K562 (cell line): ENCODE results near the gene DGCR8. TPM values are rescaled to one million over a fixed set of nuclear protein-coding genes. Genes with fewer than 3 reads are reported as not detected.

Source experiments
- DNMT1 ChIP-seq: fragments of 450-650 bp; IDR thresholded peaks from 2 replicates; pipeline ENCODE4 v1.6.1; 2016; ENCODE audit warnings: antibody characterized with exemption, mild to moderate bottlenecking
- ERF ChIP-seq: fragments of 450-650 bp; formaldehyde crosslinking; IDR thresholded peaks from 2 replicates; pipeline ENCODE4 v1.4.0; 2020; ENCODE audit warnings: mild to moderate bottlenecking, mixed read lengths
- EWSR1 ChIP-seq: fragments of 450-650 bp; IDR thresholded peaks from 2 replicates; pipeline ENCODE4 v1.6.1; 2018; ENCODE audit warnings: borderline replicate concordance, mild to moderate bottlenecking, low read depth, moderate library complexity; ENCODE audit not compliant: partially characterized antibody
- GTF2B ChIP-seq: IDR thresholded peaks from 2 replicates; pipeline ENCODE4 v1.6.1; 2011; ENCODE audit not compliant: insufficient read length; ENCODE audit errors: extremely low read depth
- PHB2 ChIP-seq: fragments of 450-650 bp; IDR thresholded peaks from 2 replicates; pipeline ENCODE4 v1.6.1; 2017; ENCODE audit warnings: low read depth
- PHF8 ChIP-seq: fragments of 200-600 bp; sonication (generic); IDR thresholded peaks from 2 replicates; pipeline ENCODE4 v1.6.1; 2012; ENCODE audit warnings: mixed run types, mild to moderate bottlenecking, inconsistent platforms, low read length, moderate library complexity, borderline replicate concordance
- PRMT5 ChIP-seq: sonication (generic); formaldehyde crosslinking; IDR thresholded peaks from 2 replicates; pipeline ENCODE4 v1.5.0; 2020; ENCODE audit warnings: missing genetic modification reagents
- SAFB ChIP-seq: fragments of 200-400 bp; formaldehyde crosslinking; IDR thresholded peaks from 2 replicates; pipeline ENCODE4 v1.6.1; 2017; ENCODE audit warnings: low read depth, low read length, borderline replicate concordance
- STAT6 ChIP-seq: sonication (generic); formaldehyde crosslinking; IDR thresholded peaks from 2 replicates; pipeline ENCODE4 v1.8.1; 2023; ENCODE audit warnings: mild to moderate bottlenecking, missing genetic modification reagents
- TSC22D4 ChIP-seq: fragments of 450-650 bp; IDR thresholded peaks from 2 replicates; pipeline ENCODE4 v1.6.1; 2016; ENCODE audit warnings: missing genetic modification characterization, missing biosample characterization, control low read depth
- WHSC1 ChIP-seq: IDR thresholded peaks from one replicate; pipeline ENCODE4 v1.6.1; 2012; ENCODE audit warnings: low read length, control low read depth, inconsistent platforms
- ZBTB11 ChIP-seq, 3 experiments: fragments of 200-800 bp in 1 of 3; fragments of 250-450 bp in 1 of 3; fragments of 450-650 bp in 1 of 3; sonication (Bioruptor Pico) in 1 of 3; sonication (Bioruptor generic) in 1 of 3; formaldehyde crosslinking in 1 of 3; IDR thresholded peaks; 2 replicates each; pipeline versions ENCODE4 v1.6.1 to v1.8.0; 2016 to 2022; ENCODE audit warnings: mild to moderate bottlenecking in 2 of 3, missing genetic modification characterization in 2 of 3, missing compliant biosample characterization in 1 of 3, moderate library complexity in 1 of 3
- ZNF740 ChIP-seq, 3 experiments: fragments of 200-800 bp in 1 of 3; sonication (Bioruptor generic) in 1 of 3; sonication (generic) in 1 of 3; formaldehyde crosslinking in 1 of 3; IDR thresholded peaks; 2 replicates each; pipeline versions ENCODE4 v1.6.1 to v1.8.0; 2016 to 2022; ENCODE audit warnings: mild to moderate bottlenecking in 2 of 3, missing compliant biosample characterization in 2 of 3, missing genetic modification characterization in 2 of 3, missing genetic modification reagents in 1 of 3
- polyA plus RNA-seq, 8 experiments: library from polyadenylated mRNA; depleted of rRNA in 4 of 8; stranded (reverse) in 5 of 8; unstranded in 3 of 8; fragments of >200 nt; fragmentation: Nextera tagmentation in 2 of 8; fragmentation: Illumina TruSeq in 1 of 8; extraction: Ambion mirVana in 2 of 8; extraction: Trizol in 1 of 8; gene quantifications; 2 replicates each; pipeline versions ENCODE4 v1.2.1 to v1.2.3, GENCODE V29; 2011 to 2014; ENCODE audit warnings: inconsistent platforms in 1 of 8, missing spikeins in 1 of 8
- total RNA-seq, 7 experiments: library from RNA; depleted of rRNA in 6 of 7; stranded (reverse); fragments of >200 nt in 6 of 7; fragmentation: Illumina TruSeq in 2 of 7; extraction: Trizol in 2 of 7; gene quantifications; 2 replicates each; pipeline versions ENCODE4 v1.2.1 to v1.2.3, GENCODE V29; 2011 to 2021; ENCODE audit warnings: low replicate concordance in 1 of 7

DGCR8 gene
- total and polyA plus RNA-seq, 9 of the 15 experiments (the other 6 are each of a cell fraction or from before 2014, with no cell fraction given) = 5.9 to 144 (median 80.1) TPM

GRCh38 chr22:20139391-20140106 lies 59.5 kb downstream of the DGCR8 start (continued):
- TF ChIP-seq ERF = 0 out of 2 replicates have a peak, but pooled peaks have one; percentile 20
- peak; percentile 48; the same call in 1 of the 2 replicates for TF ChIP-seq STAT6 (CRISPR knock-in tag)
- TF ChIP-seq ZNF740 (CRISPR knock-in tag; IDR thresholded peaks at IDR 0.05) = no peak
- TF ChIP-seq ZNF740 (tag; IDR thresholded peaks at IDR 0.05) = no peak
- no peak for TF ChIP-seq PHB2
- TF ChIP-seq PHF8 = 0 out of 2 replicates have a peak, but pooled peaks have one; percentile 6
- TF ChIP-seq SAFB = peak; percentile 22; the same call in 1 of the 2 replicates
- 0 out of 6 replicates have a peak, but pooled peaks of 1 of the 3 experiments have one; percentile 14 for TF ChIP-seq ZBTB11 (CRISPR knock-in tag; IDR thresholded peaks at IDR 0.05)
- TF ChIP-seq EWSR1 = no peak
- no peak for TF ChIP-seq DNMT1
- TF ChIP-seq GTF2B = no peak
- peak; percentile 70; the same call in 1 of the 2 replicates for TF ChIP-seq PRMT5
- no peak for TF ChIP-seq TSC22D4 (tag)
- TF ChIP-seq WHSC1 = peak; percentile 42
